Breast epithelium (tissue), 3 donors: ENCODE results near the gene KCNG2.

ENCODE experiments used
- POLR2AphosphoS5 ChIP-seq, 3 donors: sonication (generic); formaldehyde crosslinking; IDR thresholded peaks; one replicate each; pipeline ENCODE4 v1.6.1; 2017; ENCODE audit warnings: antibody characterized with exemption in 3 of 3
- TF ChIP-seq, protein P1 (sequence below), 3 donors: fragments of 450-650 bp; IDR thresholded peaks; one replicate each; pipeline ENCODE4 v1.5.1; 2016 to 2017; ENCODE audit warnings: antibody characterized with exemption in 3 of 3, mild to moderate bottlenecking in 3 of 3, moderate library complexity in 3 of 3

GRCh38 chr18:79921984-79922965 lies 124.5 kb downstream of the KCNG2 start:
- TF ChIP-seq, protein P1, sequence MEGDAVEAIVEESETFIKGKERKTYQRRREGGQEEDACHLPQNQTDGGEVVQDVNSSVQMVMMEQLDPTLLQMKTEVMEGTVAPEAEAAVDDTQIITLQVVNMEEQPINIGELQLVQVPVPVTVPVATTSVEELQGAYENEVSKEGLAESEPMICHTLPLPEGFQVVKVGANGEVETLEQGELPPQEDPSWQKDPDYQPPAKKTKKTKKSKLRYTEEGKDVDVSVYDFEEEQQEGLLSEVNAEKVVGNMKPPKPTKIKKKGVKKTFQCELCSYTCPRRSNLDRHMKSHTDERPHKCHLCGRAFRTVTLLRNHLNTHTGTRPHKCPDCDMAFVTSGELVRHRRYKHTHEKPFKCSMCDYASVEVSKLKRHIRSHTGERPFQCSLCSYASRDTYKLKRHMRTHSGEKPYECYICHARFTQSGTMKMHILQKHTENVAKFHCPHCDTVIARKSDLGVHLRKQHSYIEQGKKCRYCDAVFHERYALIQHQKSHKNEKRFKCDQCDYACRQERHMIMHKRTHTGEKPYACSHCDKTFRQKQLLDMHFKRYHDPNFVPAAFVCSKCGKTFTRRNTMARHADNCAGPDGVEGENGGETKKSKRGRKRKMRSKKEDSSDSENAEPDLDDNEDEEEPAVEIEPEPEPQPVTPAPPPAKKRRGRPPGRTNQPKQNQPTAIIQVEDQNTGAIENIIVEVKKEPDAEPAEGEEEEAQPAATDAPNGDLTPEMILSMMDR (IDR thresholded peaks at IDR 0.05) = no peak
- TF ChIP-seq POLR2AphosphoS5 (IDR thresholded peaks at IDR 0.05) = no peak
